H54 (cell line): ENCODE results near the gene OR8A1.

Experiments used
- DNase-seq: peaks from one replicate; pipeline ENCODE4 v3.0.0; 2011; ENCODE audit warnings: low spot score, mixed read lengths; ENCODE audit not compliant: insufficient read length
- FAIRE-seq: peaks from 3 replicates; lab custom pipeline; 2011; peaks lifted over from hg19 to GRCh38; lab: Jason Lieb, UNC
- POLR2A ChIP-seq: IDR thresholded peaks from 2 replicates; pipeline ENCODE4 v1.6.1; 2011; ENCODE audit warnings: low read depth, mild to moderate bottlenecking, low read length

Gene OR8A1

GRCh38 chr11:124608147-124608546 is 38.4 kb downstream of the OR8A1 start:
- TF ChIP-seq POLR2A = no peak
- DNase-seq (no peak), FAIRE-seq (no peak)

GRCh38 chr11:124610295-124610694 is 40.5 kb downstream of the OR8A1 start:
- FAIRE-seq (no peak), DNase-seq (no peak)
- TF ChIP-seq POLR2A = no peak

GRCh38 chr11:124611064-124611463 is 41.3 kb downstream of the OR8A1 start, which contains the start of gene PANX3:
Gene PANX3 (plus strand): TSS chr11:124611428. CDS start chr11:124611557, 129 bp downstream.
- FAIRE-seq = no peak
- no peak for TF ChIP-seq POLR2A
- no peak for DNase-seq

- DNase-seq (no peak), FAIRE-seq (no peak)
- TF ChIP-seq POLR2A = no peak
Measured at GRCh38 chr11:124612045-124612444, 42.2 kb downstream of the OR8A1 start.

GRCh38 chr11:124612567-124613246 is 42.9 kb downstream of the OR8A1 start:
- FAIRE-seq (no peak), DNase-seq (no peak)
- TF ChIP-seq POLR2A = no peak

GRCh38 chr11:124618863-124619262 is 49.1 kb downstream of the OR8A1 start:
- no peak for TF ChIP-seq POLR2A
- DNase-seq = no peak
- FAIRE-seq = no peak
